NK-92 treated with Interleukin-12 subunit alpha and Interleukin-12 subunit beta, amount 100 ng/mL, for 24 hours (cell line): ENCODE data around the gene ADCY2.
"Not testable (repeated sequence)": the region's sequence is repeated elsewhere in the genome, so short reads cannot be mapped to it uniquely, and the experiment has no call there.

Experiments
- DNase-seq: peaks from one replicate; lab custom pipeline; 2025; lab: John Stamatoyannopoulos, UW

ADCY2 gene

DNA sequence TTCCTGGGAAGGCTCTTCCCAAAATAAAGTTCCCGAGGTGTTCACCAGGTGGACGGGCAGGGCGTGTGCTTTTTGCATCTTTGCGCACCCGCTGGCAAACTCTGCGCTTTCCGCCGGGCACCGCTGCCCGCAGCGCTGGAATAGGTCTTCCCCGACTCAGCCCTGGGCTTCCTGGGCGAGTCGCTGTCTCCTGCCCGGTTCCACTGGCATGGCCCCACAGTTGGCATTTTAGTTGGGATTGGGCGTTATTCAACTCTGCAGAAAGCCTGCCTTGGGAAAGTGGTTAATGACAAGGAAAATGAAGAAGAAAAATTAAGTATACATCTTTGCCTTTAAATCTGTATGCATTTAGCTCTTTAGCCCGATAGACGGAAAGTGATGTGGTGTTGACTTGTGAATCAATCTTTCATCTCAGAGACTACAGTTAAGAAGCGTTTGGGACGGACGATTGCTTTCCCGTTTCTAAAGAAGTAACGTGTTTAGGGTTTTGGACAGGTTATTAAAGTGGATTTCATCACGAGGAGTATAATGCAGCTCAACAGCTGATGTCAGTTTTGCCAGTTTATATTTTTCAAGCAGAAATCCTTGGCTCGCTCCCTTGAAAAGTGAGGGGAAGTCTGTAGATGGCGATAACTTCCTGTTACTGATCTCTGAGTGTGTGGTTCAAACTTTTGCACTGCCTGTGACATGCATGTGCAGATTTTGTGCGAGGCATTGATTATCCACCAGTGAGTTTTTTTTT, 946 bp downstream of the ADCY2 start:
- no peak for DNase-seq

DNA sequence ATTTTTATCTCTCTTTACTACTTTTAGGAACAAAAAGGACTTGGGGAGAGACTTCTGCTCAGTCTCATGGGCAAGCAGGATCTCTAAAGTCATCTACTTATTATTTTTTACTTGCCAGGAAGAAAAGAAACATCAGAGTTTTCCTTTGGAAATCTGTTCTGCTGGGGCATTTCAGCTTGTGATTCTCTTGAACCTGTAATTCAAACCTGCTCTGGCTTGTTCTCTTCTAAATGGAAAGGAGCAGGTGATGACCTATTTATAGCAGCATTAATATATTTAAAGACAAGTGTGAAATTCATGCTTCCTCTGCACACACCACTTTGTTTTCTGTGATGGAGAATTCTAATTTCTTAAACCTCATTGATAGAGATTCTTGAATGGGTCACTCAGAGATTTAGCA, 2.0 kb downstream of the ADCY2 start:
- no peak for DNase-seq

GRCh38 chr5:7398596-7399280, 2.8 kb downstream of the ADCY2 start:
- no peak for DNase-seq

GRCh38 chr5:7405277-7405676, 9.3 kb downstream of the ADCY2 start:
- DNase-seq = no peak

- DNase-seq = no peak
These were observed 15.1 kb downstream of the ADCY2 start for GRCh38 chr5:7410936-7411511.

DNA sequence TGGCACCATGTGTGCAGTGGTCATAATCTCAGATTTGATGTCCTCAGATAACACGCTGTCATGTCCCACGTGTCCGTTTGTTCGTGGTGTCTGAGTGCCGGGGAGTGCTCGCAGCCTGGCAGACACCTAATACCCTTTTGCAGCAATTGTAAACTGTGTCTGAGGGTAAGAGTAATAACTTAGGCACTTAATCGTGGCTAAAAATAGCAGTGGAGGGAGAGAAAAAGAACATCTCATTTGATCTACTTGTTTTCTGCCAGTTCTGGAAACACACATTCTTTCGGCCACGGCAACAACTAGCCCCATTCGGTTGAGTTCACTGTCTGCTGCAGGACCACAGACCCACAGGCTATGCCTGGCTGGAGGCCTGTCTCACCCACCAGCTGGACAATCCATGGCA, 16.5 kb downstream of the ADCY2 start:
- DNase-seq = no peak

DNA sequence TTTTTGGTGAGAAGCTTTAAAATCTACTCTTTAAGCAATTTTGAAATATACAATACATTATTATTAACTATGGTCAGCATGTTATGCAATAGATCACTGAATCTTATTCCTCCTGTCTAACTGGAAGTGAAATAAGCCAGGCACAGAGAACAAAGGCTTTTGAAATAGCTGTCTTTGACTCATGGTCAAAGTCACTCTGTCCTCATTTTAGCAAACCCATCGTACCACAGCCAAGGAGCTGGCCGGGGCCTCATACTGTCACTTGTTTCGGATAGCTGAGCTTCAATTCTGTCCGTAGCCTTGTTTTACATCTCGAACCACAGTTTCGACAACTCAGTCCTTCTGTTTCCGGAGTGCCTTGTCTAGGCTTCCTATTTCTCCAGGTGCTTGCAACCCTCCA, 19.2 kb downstream of the ADCY2 start:
- DNase-seq = no peak

DNA sequence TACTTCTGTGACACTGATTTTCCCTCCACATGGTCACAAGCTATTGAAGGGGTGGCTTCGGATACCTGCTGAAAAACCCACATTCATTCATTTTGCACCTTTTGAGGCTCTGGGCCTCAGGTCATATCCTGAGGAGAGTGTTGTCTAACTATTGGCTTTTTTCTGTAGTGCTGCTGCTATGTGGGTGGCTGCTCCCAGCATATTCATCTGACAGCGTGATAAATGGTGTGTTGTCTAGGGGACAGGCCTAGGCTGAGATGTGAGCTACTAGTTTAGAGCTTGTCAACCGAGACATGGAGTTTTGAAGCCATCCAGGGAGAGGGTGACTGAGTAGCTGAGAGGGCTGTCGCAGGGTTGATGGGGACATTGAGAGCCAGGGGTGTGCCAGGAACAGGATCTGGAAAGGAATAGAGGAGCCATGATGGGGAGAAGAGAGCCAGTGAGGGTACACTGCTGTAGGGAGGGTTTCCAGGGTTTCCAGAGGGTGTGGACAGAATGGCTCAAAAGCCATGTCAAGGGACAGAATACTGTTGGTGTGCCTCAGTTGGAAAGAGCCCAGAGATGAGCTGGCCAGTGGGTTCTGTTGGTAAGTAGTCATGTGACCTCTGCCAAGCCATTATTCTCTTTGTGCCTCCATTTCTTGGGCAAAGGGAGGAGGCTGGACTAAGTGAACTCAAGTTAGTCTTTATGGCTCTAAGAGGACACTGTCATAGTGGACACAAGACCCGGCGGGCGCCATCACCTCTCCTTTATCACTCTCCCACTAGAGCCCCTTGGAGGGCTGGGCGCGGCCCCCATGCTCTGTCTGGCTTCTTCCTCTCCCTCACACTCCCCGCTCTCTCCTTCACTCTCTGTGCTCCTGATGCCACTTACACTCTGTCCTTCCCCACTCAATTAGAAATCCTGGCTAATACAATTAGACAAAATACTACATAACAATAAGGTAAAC, 19.9 kb downstream of the ADCY2 start:
- no peak for DNase-seq

GRCh38 chr5:7418276-7418675, 22.3 kb downstream of the ADCY2 start:
- no peak for DNase-seq

GRCh38 chr5:7419367-7419766, 23.4 kb downstream of the ADCY2 start:
- no peak for DNase-seq

- no peak for DNase-seq
These were observed 23.9 kb downstream of the ADCY2 start for GRCh38 chr5:7419846-7420245.

DNA sequence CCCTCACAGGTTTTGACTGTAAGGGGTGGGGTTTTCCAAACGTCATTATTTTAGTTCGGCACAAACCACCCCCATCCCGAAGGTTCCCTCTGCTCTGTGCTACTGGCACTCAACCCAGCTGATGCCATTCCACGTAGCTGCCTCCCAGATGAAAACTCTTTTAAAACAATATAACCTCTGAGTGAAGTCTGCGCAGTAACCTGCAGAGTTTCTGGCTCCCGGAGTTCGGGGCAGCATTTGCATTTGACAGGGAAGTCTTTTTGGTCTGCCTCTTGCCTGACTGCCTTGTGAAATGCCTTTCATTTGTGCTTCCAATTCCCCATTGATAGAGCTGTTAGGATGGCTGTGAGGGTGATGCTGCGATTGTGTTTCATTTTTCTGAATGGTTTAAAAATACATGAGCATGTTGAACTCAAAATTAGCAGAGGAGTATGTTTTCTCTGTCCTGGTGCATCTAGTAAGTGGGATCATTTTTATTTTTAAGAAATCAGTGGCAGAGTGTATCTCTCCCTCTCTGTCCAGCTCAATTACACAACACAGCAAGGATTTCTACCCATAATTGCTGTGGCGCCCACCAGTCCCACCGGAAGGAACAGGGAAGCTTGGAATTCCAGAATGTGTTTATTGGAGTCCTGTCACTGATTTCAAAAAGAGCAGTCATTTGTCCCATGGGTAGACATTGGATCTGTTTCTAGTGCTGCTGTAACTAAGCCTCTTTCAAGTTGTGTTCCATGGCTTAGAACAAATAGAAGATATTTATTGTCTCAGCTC, 24.8 kb downstream of the ADCY2 start:
- no peak for DNase-seq

GRCh38 chr5:7422316-7423106, 26.6 kb downstream of the ADCY2 start:
- no peak for DNase-seq

GRCh38 chr5:7423231-7423630, 27.3 kb downstream of the ADCY2 start:
- not testable (repeated sequence) for DNase-seq

DNA sequence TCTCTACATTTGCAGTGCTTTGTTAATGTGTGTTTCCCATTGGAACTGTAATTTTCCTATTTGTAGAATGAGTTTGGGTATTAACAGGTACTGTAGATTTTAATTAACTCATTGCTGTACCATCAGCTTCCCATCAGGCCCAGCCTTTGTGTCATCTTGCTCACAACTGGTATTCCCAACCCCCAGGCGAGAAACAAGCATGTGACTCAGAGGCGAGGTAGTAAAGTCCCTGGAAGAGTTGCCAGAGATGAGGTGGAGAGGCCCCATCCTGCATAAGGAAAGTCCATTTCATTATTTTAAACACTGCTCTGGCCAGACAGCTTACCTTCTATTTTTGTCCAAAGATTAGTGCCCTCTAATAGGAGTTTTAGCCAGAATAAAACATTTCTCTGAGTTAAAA, 29.9 kb downstream of the ADCY2 start:
- no peak for DNase-seq

GRCh38 chr5:7426284-7426683, 30.3 kb downstream of the ADCY2 start:
- DNase-seq = no peak

GRCh38 chr5:7434914-7435313, 39.0 kb downstream of the ADCY2 start:
- no peak for DNase-seq

DNA sequence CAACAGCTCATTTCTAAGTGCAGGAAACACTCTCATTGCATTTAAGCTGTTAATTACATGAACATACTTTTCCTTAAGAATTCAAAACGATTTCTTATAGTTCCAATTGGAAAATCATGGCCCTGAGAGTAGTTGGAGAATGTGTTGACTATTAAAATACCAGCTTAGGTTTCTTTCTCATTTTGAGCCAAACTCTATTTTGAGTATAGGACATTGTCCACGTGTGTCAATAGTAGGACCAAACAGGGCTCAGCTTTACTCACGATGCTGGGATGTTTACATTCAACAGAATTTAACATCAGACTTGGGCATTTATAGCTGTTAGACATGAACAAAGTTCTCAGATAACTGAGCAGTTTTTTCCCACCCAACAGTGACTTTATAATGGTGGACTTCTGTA, 39.6 kb downstream of the ADCY2 start:
- DNase-seq = no peak

DNA sequence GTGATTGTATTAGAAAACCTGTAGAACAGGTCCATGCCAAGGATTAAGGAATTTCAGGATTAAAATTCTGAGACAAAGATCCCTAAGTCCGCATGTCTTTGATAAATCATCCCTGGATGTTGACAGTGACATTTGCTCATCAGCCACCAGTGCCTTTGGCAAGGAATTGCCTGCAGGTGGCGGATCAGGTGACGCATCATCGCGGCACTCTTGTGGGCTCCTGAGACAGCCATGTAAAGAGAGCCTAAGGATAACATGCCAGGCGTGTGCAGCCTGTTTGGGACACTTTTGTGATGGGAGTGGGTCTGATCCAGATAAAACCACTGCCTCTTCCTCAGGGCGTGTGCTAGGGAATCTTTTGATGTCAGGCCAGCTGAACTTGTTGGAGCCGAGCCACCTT, 40.6 kb downstream of the ADCY2 start:
- DNase-seq = no peak

- DNase-seq = no peak
These were observed 41.9 kb downstream of the ADCY2 start for GRCh38 chr5:7437836-7438235.

DNA sequence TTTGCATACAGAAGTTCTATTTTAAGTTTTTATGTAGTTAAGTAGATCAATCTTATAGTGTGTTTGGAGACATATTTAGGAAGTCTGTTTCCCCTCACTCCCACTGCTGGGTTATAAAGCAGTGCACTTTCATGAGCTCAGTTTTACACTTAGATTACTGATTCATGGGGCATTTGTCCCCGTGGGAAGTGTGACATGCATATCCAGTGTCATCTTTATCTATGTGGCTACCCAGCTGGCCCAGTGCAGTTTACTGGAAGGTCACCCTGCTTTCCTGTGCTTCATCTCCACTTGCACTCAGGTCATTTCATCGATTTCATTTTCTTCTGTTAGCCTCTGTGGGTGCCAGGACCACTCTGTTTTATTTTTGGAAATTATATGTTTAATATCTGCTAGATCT, 49.1 kb downstream of the ADCY2 start:
- DNase-seq = no peak
